Common myeloid progenitor, CD34-positive (primary cell): ENCODE data around the gene DUSP1.

Source experiments
- CTCF ChIA-PET: fragments of 350-600 bp; sonication (Branson Sonifier 250); formaldehyde crosslinking; loops from one replicate; lab custom pipeline; 2021; ENCODE audit warnings: antibody characterized with exemption; lab: Charles Lee
- POLR2A ChIA-PET: fragments of 350-600 bp; sonication (Branson Sonifier 250); formaldehyde crosslinking; loops from one replicate; lab custom pipeline; 2021; ENCODE audit warnings: antibody characterized with exemption; lab: Charles Lee
- DNase-seq, 3 donors: peaks; one replicate each; pipeline versions ENCODE4 v3.0.0 to v3.0.0-alpha.2; 2013
- H3K27ac ChIP-seq, 2 experiments: 1 replicate in 1 of 2; 2 replicates in 1 of 2; pipeline ENCODE4 v1.7.0; 2013; ENCODE audit warnings: inconsistent platforms in 2 of 2, low read length in 2 of 2, mild to moderate bottlenecking in 2 of 2, low read depth in 1 of 2, moderate library complexity in 1 of 2; ENCODE audit not compliant: severe bottlenecking in 2 of 2, insufficient read depth in 1 of 2, poor library complexity in 1 of 2
- H3K27me3 ChIP-seq, 5 experiments: replicated peaks in 2 of 5; 1 replicate in 3 of 5; 2 replicates in 2 of 5; pipeline versions ENCODE4 v1.6.1 to v1.7.0; 2013; ENCODE audit warnings: low read length in 4 of 5, mild to moderate bottlenecking in 2 of 5, moderate library complexity in 2 of 5, inconsistent platforms in 1 of 5; ENCODE audit not compliant: insufficient read depth in 5 of 5, control insufficient read depth in 4 of 5
- H3K36me3 ChIP-seq, 4 experiments: 1 replicate in 2 of 4; 2 replicates in 2 of 4; pipeline versions ENCODE4 v1.6.1 to v1.7.0; 2013; ENCODE audit warnings: low read length in 3 of 4, control low read depth in 1 of 4, mild to moderate bottlenecking in 1 of 4; ENCODE audit not compliant: control insufficient read depth in 4 of 4, insufficient read depth in 4 of 4
- H3K4me1 ChIP-seq, 4 experiments: 1 replicate in 3 of 4; 2 replicates in 1 of 4; pipeline versions ENCODE4 v1.6.1 to v1.7.1; 2013; ENCODE audit warnings: low read length in 3 of 4, mild to moderate bottlenecking in 3 of 4, control low read depth in 1 of 4, inconsistent platforms in 1 of 4, moderate library complexity in 1 of 4; ENCODE audit not compliant: control insufficient read depth in 4 of 4, insufficient read depth in 4 of 4; ENCODE audit errors: control extremely low read depth in 1 of 4
- H3K4me3 ChIP-seq, 7 experiments: 1 replicate in 4 of 7; 2 replicates in 3 of 7; pipeline versions ENCODE4 v1.5.1 to v1.7.0; 2013; ENCODE audit warnings: mild to moderate bottlenecking in 7 of 7, low read length in 6 of 7, moderate library complexity in 6 of 7, inconsistent platforms in 2 of 7, low read depth in 2 of 7, control low read depth in 1 of 7; ENCODE audit not compliant: insufficient read depth in 4 of 7, control insufficient read depth in 1 of 7; ENCODE audit errors: extremely low read depth in 1 of 7
- H3K9me3 ChIP-seq, 5 experiments: 1 replicate in 4 of 5; 2 replicates in 1 of 5; pipeline versions ENCODE4 v1.6.1 to v1.7.1; 2013; ENCODE audit warnings: low read length in 4 of 5, mild to moderate bottlenecking in 2 of 5, inconsistent platforms in 1 of 5, low read depth in 1 of 5, moderate library complexity in 1 of 5; ENCODE audit not compliant: control insufficient read depth in 4 of 5, insufficient read depth in 2 of 5; ENCODE audit errors: control extremely low read depth in 1 of 5
- WGBS: methylation state at CpG from one replicate; pipeline ENCODE4 v1.1.5; 2013; ENCODE audit not compliant: insufficient coverage; 5-methylcytosine and 5-hydroxymethylcytosine counted together

Gene DUSP1

DNA sequence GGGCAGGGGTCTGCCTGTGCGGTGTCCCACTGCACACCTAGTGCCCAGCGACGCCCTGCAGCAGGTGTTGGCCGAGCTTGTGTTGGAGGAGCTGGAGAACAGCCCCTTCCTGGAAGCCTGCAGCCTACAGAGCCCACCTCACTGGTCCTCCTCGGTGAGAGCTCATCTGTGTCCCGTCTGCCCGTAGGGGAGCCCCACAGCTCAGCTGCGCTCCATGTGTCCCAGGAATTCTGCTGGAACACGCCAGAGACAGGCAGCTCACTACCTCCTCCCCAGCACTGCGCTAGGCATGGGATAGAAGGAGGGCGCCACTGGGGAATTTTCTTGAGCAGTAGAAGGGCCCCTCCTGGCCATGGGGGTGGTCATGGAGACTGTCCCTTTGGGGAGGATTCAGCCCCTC is 44.0 kb downstream of the DUSP1 start:
- POLR2A ChIA-PET: no interaction called here
- DNase-seq: no peak
- Histone ChIP-seq H3K27ac (no peak overlapping the region), H3K36me3 (no peaks in the 10 kb centered on the region), H3K9me3 (no peaks in the 10 kb centered on the region), H3K4me3 (no peak overlapping the region), H3K27me3 (peaks cover 0 to 1% (median 0%) of the 10 kb centered on the region in 5 experiments), H3K4me1 (peaks cover 0 to 2% (median under 1%) of the 10 kb centered on the region in 4 experiments)
- 97% methylated on average over 9 of the region's 11 CpGs for WGBS
- CTCF ChIA-PET: interaction anchor here (1.0 to 2.5 kb wide), 6 partner anchors 10 to 221 kb away, joined by 3 to 10 read pairs (median 4); no protein-coding TSS in a partner anchor

DNA sequence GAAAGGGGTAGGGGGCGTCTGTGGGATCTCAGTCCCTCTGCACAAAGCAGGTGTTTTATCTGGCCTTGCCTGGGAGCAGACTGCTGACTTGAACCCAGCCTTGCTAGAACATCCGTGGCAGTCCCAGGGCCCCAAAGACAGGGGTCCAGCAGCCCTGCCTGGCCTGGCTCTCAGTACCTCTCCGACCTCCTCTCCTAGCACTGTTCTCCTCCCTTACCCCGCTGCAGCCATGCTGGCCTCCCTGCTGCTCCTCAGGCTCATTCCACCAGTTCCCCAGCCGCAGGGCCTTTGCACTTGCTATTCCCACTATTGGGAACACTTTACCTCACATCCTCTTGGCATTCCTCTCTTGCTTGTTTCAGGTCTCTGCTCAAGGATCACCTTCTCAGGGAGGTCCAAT is 45.2 kb downstream of the DUSP1 start:
- 99% methylated on average over 5 of the region's 5 CpGs for WGBS
- no peaks in the 10 kb centered on the region for H3K36me3 ChIP-seq
- H3K4me1 ChIP-seq: peaks cover 0 to 7% (median 1%) of the 10 kb centered on the region in 4 experiments
- peaks cover 0 to 1% (median 0%) of the 10 kb centered on the region in 5 experiments for H3K27me3 ChIP-seq
- ChIA-PET CTCF (interaction anchor here (1.0 to 2.9 kb wide), 5 partner anchors 9 to 223 kb away, joined by 3 to 10 read pairs (median 3); no protein-coding TSS in a partner anchor), POLR2A (no interaction called here)
- H3K9me3 ChIP-seq: no peaks in the 10 kb centered on the region
- H3K27ac ChIP-seq: no peak overlapping the region
- no peak for DNase-seq
- H3K4me3 ChIP-seq: no peak overlapping the region

DNA sequence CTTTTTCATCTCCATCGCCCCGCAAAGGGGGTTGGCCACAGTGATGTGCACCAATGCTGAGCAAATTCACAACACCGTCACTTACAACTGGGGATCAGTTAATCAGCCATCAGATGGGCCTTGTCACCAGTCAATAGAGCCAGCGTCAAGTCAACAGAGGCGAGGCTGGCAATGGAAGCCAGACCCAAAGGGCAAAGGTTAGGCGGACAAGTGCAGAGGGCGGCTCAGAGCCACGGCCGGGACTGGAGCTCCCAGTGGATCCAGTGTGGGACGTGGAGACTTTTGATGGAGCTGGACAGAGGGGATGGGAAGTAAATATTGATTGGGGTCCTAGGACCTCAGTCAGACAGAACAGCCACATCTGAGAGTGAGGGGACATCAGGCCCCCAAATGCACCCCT is 45.7 kb downstream of the DUSP1 start:
- Histone ChIP-seq H3K4me3 (no peak overlapping the region), H3K4me1 (peaks cover 0 to 7% (median 1%) of the 10 kb centered on the region in 4 experiments), H3K27ac (no peak overlapping the region), H3K36me3 (no peaks in the 10 kb centered on the region), H3K27me3 (peaks cover 0 to 1% (median 0%) of the 10 kb centered on the region in 5 experiments), H3K9me3 (no peaks in the 10 kb centered on the region)
- ChIA-PET CTCF (interaction anchor here (0.9 to 2.9 kb wide), 6 partner anchors 10 to 210 kb away, joined by 3 to 8 read pairs (median 3); partner anchors contain the start of gene DUSP1), POLR2A (no interaction called here)
- 94% methylated on average over 6 of the region's 10 CpGs for WGBS
- DNase-seq: no peak

DNA sequence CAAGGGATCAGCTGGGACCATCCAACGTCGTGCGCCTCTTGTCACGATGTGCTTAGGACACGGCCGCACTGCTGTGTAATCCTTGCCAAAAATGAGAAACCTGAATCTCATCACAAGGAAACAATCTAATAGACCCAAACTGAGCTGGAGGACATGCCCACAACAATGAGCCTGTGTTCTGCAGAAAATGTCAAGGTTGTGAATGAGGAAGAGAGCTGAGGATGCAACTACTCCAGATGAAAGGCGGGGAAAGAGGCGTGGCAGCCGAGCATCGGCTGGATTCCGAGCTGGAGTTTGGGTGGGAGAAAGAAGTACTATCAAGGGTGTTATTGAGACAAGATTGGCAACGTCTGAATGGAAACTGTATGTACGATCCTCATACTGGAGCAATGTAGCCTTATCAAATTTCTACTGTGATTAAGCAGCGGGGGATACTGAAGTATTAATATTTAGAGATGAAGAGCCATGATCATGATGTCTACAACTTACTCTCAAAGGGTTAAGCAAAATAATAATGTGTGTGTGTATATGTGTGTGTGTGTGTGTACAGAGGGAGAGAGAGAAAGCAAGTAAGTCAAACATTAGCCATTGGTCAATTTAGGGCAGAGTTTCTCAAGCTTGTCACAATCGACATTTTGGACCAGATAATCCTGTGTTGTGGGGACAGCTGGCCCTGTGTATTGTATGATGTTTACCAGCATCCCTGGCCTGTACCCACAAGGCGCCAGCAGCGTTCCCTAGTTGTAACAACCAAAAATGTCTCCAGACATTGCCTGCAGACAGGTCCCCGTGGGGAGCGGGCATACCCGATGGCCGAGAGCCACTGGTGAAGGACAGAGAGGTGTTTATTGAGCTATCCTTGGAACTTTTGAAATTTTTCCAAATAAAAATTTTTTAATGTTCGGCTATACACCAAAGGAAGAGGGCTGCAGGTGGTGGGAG is 46.5 kb downstream of the DUSP1 start:
- no peak overlapping the region for H3K27ac ChIP-seq
- H3K4me3 ChIP-seq: no peak overlapping the region
- H3K4me1 ChIP-seq: peaks cover 0 to 7% (median 1%) of the 10 kb centered on the region in 4 experiments
- ChIA-PET CTCF (interaction anchor here (0.9 to 2.9 kb wide), 10 partner anchors 10 to 210 kb away, joined by 3 to 13 read pairs (median 3); partner anchors contain the start of gene DUSP1), POLR2A (interaction anchor here (1.3 kb wide), 1 partner anchor 28 kb away, joined by 4 read pairs; no protein-coding TSS in a partner anchor)
- H3K27me3 ChIP-seq: peaks cover 0 to 1% (median 0%) of the 10 kb centered on the region in 5 experiments
- 95% methylated on average over 20 of the region's 22 CpGs for WGBS
- no peaks in the 10 kb centered on the region for H3K36me3 ChIP-seq
- DNase-seq: no peak
- no peaks in the 10 kb centered on the region for H3K9me3 ChIP-seq

DNA sequence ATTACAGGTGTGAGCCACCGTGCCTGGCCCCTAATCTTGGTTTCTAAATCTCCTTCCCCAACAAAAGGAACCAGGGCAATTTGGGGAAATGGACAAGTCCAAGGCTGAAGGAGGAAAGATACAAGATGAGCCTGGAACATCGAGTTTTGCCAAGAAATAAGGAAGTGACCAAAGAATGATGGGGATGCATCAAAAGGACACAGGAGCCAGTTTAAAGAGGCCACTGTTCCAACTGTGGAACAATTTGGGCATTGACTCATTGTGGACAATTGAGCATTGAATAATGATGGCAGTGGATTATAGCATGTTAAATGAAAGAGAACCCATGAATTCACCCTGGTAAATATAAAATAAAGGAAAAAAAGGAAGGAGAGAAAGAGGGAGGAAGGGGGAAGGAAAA is 47.5 kb downstream of the DUSP1 start:
- ChIA-PET POLR2A (interaction anchor here (0.6 to 1.3 kb wide), 3 partner anchors 9 to 49 kb away, joined by 3 to 4 read pairs (median 3); no protein-coding TSS in a partner anchor), CTCF (interaction anchor here (0.8 to 2.9 kb wide), 6 partner anchors 9 to 209 kb away, joined by 3 to 13 read pairs (median 4); no protein-coding TSS in a partner anchor)
- no peak overlapping the region for H3K4me3 ChIP-seq
- no peak overlapping the region for H3K27ac ChIP-seq
- peaks cover 0 to 7% (median 1%) of the 10 kb centered on the region in 4 experiments for H3K4me1 ChIP-seq
- no peaks in the 10 kb centered on the region for H3K36me3 ChIP-seq
- H3K9me3 ChIP-seq: no peaks in the 10 kb centered on the region
- no peak for DNase-seq
- peaks cover 0 to 1% (median 0%) of the 10 kb centered on the region in 5 experiments for H3K27me3 ChIP-seq
- WGBS: 88% methylated on average over 1 of the region's 2 CpGs

DNA sequence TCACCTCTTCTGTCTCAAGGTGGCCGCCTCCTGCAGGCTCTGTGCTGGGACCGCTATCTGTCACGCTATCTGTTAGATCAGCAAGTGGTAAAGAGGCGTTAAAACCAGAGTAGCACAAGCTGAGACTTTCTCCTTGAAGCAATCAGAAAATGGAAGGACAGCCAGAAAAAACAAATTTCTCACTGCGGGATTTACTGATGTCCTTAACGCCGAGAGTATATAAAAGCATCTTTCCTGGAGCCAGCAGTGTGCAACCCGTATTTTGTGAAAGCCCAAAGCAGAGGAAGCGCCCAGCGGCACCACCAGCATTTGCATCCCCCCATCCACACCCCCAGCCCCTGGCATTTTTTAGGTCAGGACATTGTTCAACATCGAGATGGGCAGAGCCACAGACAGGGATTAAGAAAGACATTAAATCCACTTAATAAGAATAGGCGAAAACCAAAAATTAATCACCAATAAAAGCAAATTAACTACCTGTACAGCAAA is 48.6 kb downstream of the DUSP1 start:
- ChIA-PET CTCF (interaction anchor here (1.8 kb wide), 1 partner anchor 124 kb away, joined by 4 read pairs; no protein-coding TSS in a partner anchor), POLR2A (interaction anchor here (0.6 to 0.7 kb wide), 2 partner anchors 190 to 220 kb away, joined by 3 to 4 read pairs; no protein-coding TSS in a partner anchor)
- Histone ChIP-seq H3K27ac (no peak overlapping the region), H3K4me1 (peaks cover 0 to 7% (median 1%) of the 10 kb centered on the region in 4 experiments), H3K27me3 (peaks cover 0 to 1% (median 0%) of the 10 kb centered on the region in 5 experiments), H3K9me3 (no peaks in the 10 kb centered on the region), H3K36me3 (no peaks in the 10 kb centered on the region), H3K4me3 (no peak overlapping the region)
- peak in 2 of 3 donors; percentile 42 to 50 for DNase-seq
- WGBS: 93% methylated on average over 12 of the region's 12 CpGs
